Stimulated activated CD4-positive, alpha-beta T cell treated with anti-CD3 and anti-CD28 coated beads, Interleukin-2, amount 100 ng/mL, for 24 hours (primary cell): ENCODE results near the gene OLFML3.
"Not testable (repeated sequence)": the region's sequence is repeated elsewhere in the genome, so short reads cannot be mapped to it uniquely, and the experiment has no call there.

Experiments
- DNase-seq, 2 donors: peaks; one replicate each; pipeline ENCODE4 v3.0.0-alpha.2; 2020

The OLFML3 gene, protein sequence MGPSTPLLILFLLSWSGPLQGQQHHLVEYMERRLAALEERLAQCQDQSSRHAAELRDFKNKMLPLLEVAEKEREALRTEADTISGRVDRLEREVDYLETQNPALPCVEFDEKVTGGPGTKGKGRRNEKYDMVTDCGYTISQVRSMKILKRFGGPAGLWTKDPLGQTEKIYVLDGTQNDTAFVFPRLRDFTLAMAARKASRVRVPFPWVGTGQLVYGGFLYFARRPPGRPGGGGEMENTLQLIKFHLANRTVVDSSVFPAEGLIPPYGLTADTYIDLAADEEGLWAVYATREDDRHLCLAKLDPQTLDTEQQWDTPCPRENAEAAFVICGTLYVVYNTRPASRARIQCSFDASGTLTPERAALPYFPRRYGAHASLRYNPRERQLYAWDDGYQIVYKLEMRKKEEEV

DNA sequence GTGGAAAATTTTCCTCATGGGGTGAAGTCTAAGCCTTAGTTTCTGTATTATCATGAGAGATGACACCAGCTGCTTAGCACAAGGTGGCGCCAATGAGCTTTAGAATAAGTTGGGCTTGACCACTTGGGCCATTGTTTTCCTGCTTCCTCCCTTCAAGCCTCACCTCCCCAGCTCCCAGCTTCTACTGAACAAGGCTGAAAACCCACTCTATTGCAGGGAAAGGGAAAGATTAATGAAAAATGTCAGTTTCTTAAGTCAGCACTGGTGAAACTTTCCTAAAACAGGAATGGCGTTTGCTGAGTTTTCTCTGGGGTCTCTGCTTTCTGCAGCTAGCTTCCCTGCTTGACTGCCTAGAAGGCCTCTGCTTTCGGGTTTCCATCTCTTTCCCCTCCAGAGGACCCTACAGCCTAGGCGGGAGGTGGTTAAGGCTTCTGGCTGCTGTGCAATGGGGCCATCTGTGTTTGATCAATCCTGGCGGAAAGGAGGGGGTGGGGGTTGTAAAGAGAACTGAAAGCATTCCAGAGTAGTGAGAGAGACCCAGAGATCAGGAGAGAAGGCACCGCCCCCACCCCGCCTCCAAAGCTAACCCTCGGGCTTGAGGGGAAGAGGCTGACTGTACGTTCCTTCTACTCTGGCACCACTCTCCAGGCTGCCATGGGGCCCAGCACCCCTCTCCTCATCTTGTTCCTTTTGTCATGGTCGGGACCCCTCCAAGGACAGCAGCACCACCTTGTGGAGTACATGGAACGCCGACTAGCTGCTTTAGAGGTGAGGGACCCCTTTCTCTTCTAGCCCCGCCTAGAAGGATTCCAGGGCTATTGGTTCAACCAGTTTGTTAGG, at the start of gene OLFML3:
Gene OLFML3 (plus strand): TSS at position 612 of the 840 bp plus-strand sequence. CDS start 43 bp downstream, at position 655.
- DNase-seq: peak; percentile 65 to 67

GRCh38 chr1:113929750-113930498, 49.4 kb upstream of the OLFML3 start:
- peak; percentile 58 to 65 for DNase-seq

GRCh38 chr1:113930499-113931161, 48.6 kb upstream of the OLFML3 start:
- peak; percentile 58 to 68 for DNase-seq

GRCh38 chr1:113931451-113931851, 47.8 kb upstream of the OLFML3 start:
- DNase-seq: no peak

DNA sequence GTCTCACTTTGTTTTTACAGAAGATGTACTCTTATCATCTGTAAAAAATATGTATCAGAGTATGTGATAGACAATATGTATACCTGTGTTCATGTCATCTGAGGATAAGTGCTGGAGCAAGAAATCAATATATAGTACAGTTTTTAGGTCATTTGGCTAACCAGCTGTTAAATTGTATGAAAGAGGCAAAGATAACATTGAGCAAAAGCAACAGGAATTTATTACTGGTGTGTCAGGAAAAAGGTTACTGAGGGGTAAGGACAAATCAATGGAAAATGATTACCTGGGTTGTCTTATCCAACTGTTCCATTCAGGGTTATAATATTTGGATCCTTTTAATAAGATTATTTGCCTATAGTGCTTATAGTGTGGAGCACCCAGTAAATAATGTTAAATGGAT, 45.3 kb upstream of the OLFML3 start:
- no peak for DNase-seq

- DNase-seq: no peak
Observed at GRCh38 chr1:113934511-113935055, 44.7 kb upstream of the OLFML3 start.

- no peak for DNase-seq
Observed at GRCh38 chr1:113935176-113935575, 44.1 kb upstream of the OLFML3 start.

- no peak for DNase-seq
Observed at GRCh38 chr1:113935970-113936369, 43.3 kb upstream of the OLFML3 start.

GRCh38 chr1:113937146-113937545, 42.1 kb upstream of the OLFML3 start:
- no peak for DNase-seq

DNA sequence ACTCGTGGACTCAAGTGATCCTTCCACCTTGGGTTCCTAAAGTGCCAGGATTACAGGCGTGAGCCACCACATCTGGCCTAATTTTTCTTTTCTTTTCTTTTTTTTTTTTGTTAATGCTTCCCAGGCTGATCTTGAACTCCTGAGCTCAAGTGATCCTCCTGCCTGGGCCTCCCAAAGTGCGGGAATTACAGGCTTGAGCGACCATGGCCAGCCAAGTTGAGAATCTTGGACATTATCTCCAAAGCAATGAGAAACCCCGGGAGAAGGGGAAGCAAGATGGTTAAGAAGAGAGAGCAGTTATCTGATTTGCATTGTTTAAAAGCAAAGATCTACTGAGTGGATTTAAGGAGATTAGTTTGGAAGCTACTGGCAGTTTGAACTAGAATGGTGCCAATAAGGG, 41.1 kb upstream of the OLFML3 start:
- DNase-seq: no peak

DNA sequence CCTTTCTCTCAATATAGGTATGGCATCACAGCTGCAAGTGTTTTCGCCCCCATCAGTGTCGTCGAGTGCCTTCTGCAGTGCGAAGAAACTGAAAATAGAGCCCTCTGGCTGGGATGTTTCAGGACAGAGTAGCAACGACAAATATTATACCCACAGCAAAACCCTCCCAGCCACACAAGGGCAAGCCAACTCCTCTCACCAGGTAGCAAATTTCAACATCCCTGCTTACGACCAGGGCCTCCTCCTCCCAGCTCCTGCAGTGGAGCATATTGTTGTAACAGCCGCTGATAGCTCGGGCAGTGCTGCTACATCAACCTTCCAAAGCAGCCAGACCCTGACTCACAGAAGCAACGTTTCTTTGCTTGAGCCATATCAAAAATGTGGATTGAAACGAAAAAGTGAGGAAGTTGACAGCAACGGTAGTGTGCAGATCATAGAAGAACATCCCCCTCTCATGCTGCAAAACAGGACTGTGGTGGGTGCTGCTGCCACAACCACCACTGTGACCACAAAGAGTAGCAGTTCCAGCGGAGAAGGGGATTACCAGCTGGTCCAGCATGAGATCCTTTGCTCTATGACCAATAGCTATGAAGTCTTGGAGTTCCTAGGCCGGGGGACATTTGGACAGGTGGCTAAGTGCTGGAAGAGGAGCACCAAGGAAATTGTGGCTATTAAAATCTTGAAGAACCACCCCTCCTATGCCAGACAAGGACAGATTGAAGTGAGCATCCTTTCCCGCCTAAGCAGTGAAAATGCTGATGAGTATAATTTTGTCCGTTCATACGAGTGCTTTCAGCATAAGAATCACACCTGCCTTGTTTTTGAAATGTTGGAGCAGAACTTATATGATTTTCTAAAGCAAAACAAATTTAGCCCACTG, 38.7 kb upstream of the OLFML3 start:
- peak; percentile 29 to 46 for DNase-seq

GRCh38 chr1:113941245-113941559, 38.1 kb upstream of the OLFML3 start:
- DNase-seq: no peak

DNA sequence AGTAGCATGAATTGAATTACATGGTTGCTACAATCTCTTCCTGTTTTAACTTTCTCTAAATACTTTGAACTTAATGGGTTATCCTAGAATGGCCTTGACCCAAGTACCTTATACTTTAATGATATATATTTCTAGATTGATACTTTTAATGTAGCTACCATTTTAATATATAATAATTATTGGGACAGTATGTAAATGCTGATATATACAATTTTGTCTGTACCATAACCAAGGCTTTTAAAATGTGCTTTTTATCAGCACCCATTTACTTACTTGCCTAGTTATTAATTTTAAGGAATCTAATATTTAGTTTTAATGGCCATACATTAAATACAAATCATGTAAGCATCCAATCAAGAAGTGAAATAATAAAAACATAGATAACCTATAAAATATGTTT, 36.7 kb upstream of the OLFML3 start:
- DNase-seq: no peak

DNA sequence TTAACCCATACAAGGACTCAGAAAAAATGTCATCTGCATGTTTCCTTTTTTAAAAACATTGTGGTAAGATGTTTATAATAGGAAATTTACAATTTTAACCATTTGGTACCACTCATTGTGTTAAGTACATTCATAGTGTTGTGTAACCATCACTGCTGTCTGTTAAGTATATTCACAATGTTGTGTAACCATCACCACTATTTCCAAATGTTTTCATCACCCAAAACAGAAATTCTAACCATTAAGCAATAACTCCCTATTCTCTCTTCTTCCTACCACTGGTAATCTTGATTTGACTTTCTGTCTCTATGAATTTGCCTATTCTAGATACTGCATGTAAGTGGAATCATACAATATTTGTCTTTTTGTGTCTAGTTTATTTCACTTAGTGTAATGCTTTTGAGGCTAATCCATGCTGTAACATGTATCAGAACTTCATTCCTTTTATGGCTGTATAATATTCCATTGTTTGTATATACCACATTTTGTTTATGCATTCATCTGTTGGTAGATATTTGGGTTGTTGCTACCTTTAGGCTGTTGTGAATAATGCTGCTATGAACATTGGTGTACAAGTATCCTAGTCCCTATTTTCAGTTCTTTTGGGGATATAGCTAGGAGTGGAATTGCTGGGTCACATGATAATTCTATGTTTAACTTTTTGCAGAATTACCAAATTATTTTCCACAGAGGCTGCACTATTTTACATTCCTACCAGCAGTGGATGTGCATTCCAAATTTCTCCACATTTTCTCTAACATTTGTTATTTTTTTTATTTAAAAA, 36.1 kb upstream of the OLFML3 start:
- DNase-seq: no peak

DNA sequence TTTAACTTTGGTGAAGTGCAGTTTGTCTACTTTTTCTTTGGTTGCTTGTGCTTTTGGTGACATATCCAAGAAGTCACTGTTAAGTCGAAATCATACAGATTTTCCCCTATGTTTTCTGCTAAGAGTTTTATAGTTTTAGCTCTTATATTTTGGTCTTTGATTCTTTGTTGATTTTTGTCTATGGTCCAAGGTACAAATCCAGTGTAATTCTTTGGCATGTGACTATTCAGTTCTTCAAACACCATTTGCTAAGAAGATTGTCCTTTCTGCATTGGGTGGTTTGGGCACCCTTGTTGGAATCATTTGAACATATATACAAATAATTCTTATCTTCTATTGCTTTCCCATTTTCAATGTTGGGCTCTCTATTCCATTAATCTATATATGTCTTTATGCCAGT, 33.9 kb upstream of the OLFML3 start:
- DNase-seq: no peak

DNA sequence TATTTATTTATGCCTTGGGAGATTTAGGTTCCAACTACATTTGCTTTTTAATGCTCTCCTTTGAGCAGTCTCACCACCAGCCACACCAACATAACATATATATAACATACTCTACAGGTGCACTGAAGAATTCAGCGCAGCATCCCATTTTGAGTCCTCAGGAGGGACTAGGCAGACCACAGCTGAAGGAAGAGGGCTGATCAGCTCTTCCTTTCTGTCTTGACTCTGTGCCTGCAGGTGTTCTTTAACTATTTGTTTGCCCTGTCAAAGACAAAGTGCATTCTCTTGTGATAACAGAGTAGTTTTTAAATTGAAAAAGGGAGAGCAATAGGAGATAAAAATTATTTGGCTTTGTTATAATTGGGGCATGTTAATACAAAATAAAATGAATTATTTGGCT, 33.2 kb upstream of the OLFML3 start:
- DNase-seq: no peak

DNA sequence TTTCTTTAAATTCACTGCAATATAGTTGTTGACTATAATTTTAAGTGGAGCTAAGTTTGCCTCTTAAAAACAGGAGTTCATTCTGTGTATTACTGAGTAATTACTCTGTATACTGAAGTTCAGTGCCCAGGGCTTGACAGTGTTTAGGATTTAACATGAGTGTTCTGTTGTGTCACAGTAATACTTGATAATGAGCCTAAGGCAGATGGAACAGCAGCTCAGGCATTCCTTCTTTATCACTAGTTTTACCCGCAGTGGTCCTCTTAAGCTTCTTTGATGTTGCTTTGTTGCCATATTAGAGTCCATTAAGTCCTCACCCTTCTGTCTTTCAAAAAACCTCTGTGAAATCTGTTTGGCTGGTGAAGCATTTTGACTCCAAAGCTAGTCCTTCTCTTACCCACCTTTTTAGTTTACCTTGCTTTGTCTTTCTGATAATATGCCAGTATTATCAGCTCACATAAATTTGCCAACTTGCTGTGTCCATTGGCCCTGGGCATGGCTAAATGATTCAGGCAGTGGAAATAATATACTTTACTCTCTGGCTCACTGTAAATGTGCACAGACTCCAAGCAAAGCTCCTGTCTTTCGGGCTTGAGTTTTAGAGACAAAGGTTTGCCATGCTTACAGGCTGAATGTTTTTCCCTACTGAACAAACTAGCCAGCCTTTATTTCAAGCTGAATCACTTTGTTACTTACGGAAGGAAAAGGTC, 32.4 kb upstream of the OLFML3 start:
- no peak for DNase-seq

GRCh38 chr1:113947388-113948107, 31.7 kb upstream of the OLFML3 start:
- no peak for DNase-seq

DNA sequence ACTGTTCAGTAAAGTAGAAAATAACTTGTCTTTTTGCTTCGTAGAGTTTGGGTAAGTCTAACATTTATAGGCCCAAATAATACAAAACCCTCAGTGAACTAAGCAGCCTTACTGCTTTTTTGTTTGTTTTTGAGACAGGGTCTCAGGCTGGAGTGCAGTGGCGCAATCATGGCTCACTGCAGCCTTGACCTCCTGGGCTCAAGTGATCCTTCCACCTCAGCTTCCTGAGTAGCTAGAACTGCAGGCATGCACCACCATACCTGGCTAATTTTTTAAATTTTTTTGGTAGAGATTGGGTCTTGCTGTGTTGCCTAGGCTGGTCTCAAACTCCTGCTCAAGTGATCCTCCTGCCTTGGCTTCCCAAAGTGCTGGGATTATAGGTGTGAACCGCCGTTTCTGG, 31.1 kb upstream of the OLFML3 start:
- not testable (repeated sequence) for DNase-seq
